ENCODE data around the gene CEP55.
"Not testable (repeated sequence)": the region's sequence is repeated elsewhere in the genome, so short reads cannot be mapped to it uniquely, and the experiment has no call there.

CEP55 gene

DNA sequence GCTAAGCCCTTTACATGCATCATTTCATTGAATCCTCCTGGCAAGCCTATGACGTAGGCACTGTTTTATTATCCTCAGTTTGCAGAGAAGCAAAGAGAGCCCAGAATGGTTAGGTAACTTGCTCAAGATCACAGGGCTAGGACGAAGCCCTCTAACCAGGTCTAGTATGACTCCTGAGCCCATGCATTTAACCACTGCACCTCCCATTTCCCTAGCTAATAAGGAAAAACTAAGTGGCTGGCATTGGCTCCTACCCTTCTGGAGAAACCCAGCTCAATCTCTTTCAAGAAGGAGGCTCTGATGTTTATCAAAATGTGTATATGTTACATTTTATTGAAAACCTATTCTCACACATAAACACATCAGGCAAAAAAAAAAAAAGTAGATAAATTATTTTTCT, 34.0 kb upstream of the CEP55 start:
- H3K4me3 ChIP-seq (replicated peaks; ENCODE audit: low read depth, low read length): no peak overlapping the region
- DNase-seq (ENCODE audit: low read depth): no peak
- TF ChIP-seq, protein P1, sequence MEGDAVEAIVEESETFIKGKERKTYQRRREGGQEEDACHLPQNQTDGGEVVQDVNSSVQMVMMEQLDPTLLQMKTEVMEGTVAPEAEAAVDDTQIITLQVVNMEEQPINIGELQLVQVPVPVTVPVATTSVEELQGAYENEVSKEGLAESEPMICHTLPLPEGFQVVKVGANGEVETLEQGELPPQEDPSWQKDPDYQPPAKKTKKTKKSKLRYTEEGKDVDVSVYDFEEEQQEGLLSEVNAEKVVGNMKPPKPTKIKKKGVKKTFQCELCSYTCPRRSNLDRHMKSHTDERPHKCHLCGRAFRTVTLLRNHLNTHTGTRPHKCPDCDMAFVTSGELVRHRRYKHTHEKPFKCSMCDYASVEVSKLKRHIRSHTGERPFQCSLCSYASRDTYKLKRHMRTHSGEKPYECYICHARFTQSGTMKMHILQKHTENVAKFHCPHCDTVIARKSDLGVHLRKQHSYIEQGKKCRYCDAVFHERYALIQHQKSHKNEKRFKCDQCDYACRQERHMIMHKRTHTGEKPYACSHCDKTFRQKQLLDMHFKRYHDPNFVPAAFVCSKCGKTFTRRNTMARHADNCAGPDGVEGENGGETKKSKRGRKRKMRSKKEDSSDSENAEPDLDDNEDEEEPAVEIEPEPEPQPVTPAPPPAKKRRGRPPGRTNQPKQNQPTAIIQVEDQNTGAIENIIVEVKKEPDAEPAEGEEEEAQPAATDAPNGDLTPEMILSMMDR (IDR thresholded peaks at IDR 0.05; ENCODE audit: low read length, missing control alignments): no peak

DNA sequence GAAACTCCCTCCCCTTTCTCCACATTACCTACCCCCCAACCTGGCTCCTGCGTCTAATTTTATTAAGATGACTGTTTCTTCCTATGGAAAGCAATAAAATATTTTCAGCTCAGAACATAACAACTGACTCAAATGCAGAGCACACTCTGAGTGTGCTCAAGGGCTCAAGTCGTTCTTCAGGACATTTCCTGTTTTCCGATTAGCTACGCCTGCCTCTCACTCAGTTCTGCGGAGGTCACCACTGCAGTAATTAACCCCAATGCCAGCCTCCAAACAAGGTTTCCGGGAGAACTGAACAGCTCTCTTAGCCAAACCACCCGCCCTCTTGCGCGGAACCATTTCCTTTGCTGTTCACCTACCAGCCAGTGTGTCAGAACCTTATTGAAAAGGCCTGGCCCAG, 33.5 kb upstream of the CEP55 start:
- TF ChIP-seq, protein P1 (IDR thresholded peaks at IDR 0.05; ENCODE audit: low read length, missing control alignments): no peak
- no peak overlapping the region for H3K4me3 ChIP-seq (replicated peaks; ENCODE audit: low read depth, low read length)
- peak; percentile 79 for DNase-seq (ENCODE audit: low read depth)

DNA sequence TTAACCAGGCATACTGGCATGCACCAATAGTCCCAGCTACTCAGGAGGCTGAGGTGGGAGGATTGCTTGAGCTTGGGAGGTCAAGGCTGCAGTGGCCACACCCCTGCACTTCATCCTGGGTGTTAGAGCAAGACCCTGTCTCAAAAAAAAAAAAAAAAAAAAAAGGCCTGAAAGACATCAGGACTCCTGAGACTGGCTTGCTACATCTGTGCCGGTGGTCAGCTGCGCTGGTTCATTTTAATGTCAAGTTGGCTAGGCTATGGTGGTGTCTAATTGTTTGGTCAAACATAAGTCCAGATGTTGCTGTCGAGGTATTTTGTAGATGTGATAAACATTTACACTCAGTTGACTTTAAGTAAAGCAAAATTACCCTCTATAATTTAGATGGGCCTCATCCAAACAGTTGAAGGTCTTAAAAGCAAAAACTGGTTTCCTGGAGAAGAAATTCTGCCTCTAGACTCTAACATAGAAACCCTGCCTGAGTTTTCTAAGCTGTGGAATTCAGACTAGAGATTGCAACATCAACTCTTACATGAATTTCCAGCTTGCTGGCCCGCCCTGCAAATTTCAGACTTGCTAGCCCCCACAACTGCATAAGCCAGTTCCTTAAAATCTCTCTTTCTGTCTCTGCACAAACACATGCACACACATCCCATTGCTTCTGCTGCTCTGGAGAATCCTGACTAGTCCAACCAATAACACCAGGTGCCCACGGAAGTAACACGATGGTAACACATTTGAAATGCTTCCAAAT, 32.5 kb upstream of the CEP55 start:
- DNase-seq (ENCODE audit: low read depth): peak; percentile 84
- TF ChIP-seq, protein P1 (IDR thresholded peaks at IDR 0.05; ENCODE audit: low read length, missing control alignments): no peak
- no peak overlapping the region for H3K4me3 ChIP-seq (replicated peaks; ENCODE audit: low read depth, low read length)

DNA sequence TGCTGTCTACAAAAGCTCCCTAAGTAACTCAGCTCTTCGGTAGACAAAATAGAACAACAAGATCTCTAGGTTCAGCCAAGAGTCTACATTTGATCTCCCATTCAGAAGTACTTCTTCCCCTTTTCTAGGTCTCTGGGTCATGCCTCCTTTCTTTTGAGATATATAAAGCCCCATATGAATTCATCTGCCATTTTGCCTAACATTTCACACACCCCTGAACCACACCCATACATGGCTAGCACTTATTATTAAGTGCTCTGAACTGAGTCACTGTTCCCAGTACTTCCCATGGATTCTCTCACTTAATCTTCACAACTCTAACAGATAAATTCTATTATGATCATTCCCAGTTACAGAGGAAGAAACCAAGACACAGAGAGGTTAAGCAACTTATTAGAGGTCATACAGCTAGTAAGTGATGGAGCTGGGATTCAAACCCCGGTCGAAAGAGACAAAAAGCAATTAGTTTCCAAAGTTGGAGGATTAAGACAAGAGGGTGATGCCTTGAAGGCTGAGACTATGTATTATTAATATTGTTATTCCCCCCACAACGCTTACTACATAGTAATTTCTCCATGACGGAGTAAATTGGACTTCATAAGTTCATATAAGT, 31.5 kb upstream of the CEP55 start:
- TF ChIP-seq, protein P1 (IDR thresholded peaks at IDR 0.05; ENCODE audit: low read length, missing control alignments): no peak
- DNase-seq (ENCODE audit: low read depth): no peak
- no peak overlapping the region for H3K4me3 ChIP-seq (replicated peaks; ENCODE audit: low read depth, low read length)

DNA sequence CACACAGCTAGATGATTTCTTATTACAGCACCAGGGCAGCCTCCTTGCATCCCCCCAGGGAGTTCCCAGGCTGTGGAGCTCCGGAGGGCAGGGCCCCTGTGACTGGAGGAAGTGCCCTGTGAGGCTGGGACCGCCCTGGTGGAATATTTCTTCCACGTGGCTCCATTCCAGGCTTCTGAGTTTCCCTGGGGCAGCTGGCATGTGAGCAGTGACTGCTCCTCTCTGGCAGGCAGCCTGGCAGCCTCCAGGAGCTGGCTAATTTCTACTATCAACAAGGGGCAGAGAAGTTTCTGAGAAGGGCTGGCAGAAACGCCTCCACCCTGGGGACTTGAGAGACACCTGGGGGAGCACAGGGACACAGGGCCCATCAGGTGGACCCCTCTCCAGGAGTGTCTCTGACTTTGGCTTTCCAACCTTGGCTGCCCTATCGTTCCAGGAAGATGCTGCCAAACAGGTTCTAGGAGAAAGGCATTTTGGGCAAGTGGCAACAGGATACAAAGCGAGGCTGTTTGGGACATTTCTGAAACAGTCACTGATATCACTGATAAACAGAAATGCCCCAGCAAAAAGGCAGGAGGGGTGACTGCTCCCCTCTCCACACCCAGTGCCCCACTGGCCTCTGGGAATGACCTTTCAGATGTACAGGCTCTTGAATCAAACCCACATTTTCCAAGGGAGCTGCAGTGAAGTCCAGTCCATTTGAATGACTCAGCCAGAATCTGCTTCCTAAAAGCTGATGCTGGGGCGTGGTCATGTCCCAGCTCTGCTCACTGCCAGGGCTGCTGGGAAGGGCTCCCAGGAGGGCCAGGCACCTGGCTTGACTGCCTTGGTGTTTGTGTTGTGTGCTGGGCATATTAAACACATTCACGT, 30.4 kb upstream of the CEP55 start:
- peak; percentile 93 for DNase-seq (ENCODE audit: low read depth)
- no peak overlapping the region for H3K4me3 ChIP-seq (replicated peaks; ENCODE audit: low read depth, low read length)

DNA sequence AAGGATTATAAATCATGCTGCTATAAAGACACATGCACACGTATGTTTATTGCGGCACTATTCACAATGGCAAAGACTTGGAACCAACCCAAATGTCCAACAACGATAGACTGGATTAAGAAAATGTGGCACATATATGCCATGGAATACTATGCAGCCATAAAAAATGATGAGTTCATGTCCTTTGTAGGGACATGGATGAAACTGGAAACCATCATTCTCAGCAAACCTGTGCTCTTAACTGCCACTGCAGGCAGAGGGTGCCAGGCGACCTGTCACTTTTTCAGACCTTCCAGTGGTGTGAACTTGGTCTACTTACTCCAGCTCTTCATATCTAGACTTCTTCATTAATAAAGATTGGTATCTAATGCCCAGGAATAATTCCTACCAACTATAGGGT, 28.8 kb upstream of the CEP55 start:
- not testable (repeated sequence) for H3K4me3 ChIP-seq (replicated peaks; ENCODE audit: low read depth, low read length); DNase-seq (ENCODE audit: low read depth)

More for the DNA sequence above, 30.4 kb upstream of the CEP55 start:
- TF ChIP-seq, protein P1 (IDR thresholded peaks at IDR 0.05; ENCODE audit: low read length, missing control alignments): no peak

Measured in fibroblast of pulmonary artery (primary cell).